ENCODE data around the gene AFAP1L2. TPM values are rescaled to one million over a fixed set of nuclear protein-coding genes. Genes with fewer than 3 reads are reported as not detected.
A peak's percentile ranks its signal among the peaks of the same experiment; 100 is the strongest.

Gene AFAP1L2
- total and polyA plus RNA-seq, 12 donors, result 2.9 to 5.0 (median 4.3) TPM

- Histone ChIP-seq H3K27me3 (peaks cover 0 to 61% (median 8%) of the 10 kb centered on the region in 7 donors), H3K4me3 (peak overlapping the region in 4 of 10 donors; percentile 68 to 70 (median 68)), H3K9me3 (no peaks in the 10 kb centered on the region), H3K36me3 (no peaks in the 10 kb centered on the region), H3K27ac (peak overlapping the region in 8 of 10 donors; percentile 7 to 82 (median 64)), H3K4me1 (peaks cover 2 to 76% (median 54%) of the 10 kb centered on the region in 9 donors)
- DNase-seq, result no peak
- ATAC-seq, result no peak
- 69 to 80% methylated on average over 2 of the region's 2 CpGs for WGBS, 2 donors
- TF ChIP-seq CTCF (IDR thresholded peaks at IDR 0.05), result no peak
- intact Hi-C loops (cut with DNase I), result loop anchor here in 4 of 10 donors (5.0 kb wide), 2 partner anchors 70 to 100 kb away; no protein-coding TSS in a partner anchor
These were observed 2.1 kb downstream of the AFAP1L2 start for GRCh38 chr10:114402233-114402632.

- H3K27ac ChIP-seq, result peak overlapping the region in 6 of 10 donors; percentile 26 to 82 (median 48)
- intact Hi-C loops (cut with DNase I), result loop anchor here in 4 of 10 donors (5.0 kb wide), 2 partner anchors 69 to 99 kb away; no protein-coding TSS in a partner anchor
- DNase-seq (peak; percentile 55 to 73), ATAC-seq (peak in 7 of 8 donors; percentile 51 to 75 (median 53))
- H3K4me3 ChIP-seq, result no peak overlapping the region
- H3K9me3 ChIP-seq, result no peaks in the 10 kb centered on the region
- 70 to 74% methylated on average over 7 of the region's 7 CpGs for WGBS, 2 donors
- H3K36me3 ChIP-seq, result no peaks in the 10 kb centered on the region
- H3K27me3 ChIP-seq, result peaks cover 0 to 61% (median 8%) of the 10 kb centered on the region in 7 donors
- H3K4me1 ChIP-seq, result peaks cover 2 to 86% (median 54%) of the 10 kb centered on the region in 9 donors
- no peak for TF ChIP-seq CTCF (IDR thresholded peaks at IDR 0.05)
These were observed 3.0 kb downstream of the AFAP1L2 start for GRCh38 chr10:114401195-114401791.

GRCh38 chr10:114400091-114400490 is 4.2 kb downstream of the AFAP1L2 start:
- peaks cover 0 to 54% (median 8%) of the 10 kb centered on the region in 7 donors for H3K27me3 ChIP-seq
- no peaks in the 10 kb centered on the region for H3K36me3 ChIP-seq
- peaks cover 2 to 86% (median 54%) of the 10 kb centered on the region in 9 donors for H3K4me1 ChIP-seq
- peak overlapping the region in 7 of 10 donors; percentile 12 to 44 (median 33) for H3K27ac ChIP-seq
- TF ChIP-seq CTCF (IDR thresholded peaks at IDR 0.05), result no peak
- 34 to 48% methylated on average over 3 of the region's 3 CpGs for WGBS, 2 donors
- no peaks in the 10 kb centered on the region for H3K9me3 ChIP-seq
- no peak for DNase-seq
- ATAC-seq, result peak in 1 of 8 donors; percentile 4
- no peak overlapping the region for H3K4me3 ChIP-seq
- intact Hi-C loops (cut with DNase I), result loop anchor here in 4 of 10 donors (5.0 kb wide), 2 partner anchors 68 to 98 kb away; no protein-coding TSS in a partner anchor

GRCh38 chr10:114399576-114399975 is 4.7 kb downstream of the AFAP1L2 start:
- no peak for TF ChIP-seq CTCF (IDR thresholded peaks at IDR 0.05)
- Histone ChIP-seq H3K36me3 (no peaks in the 10 kb centered on the region), H3K27me3 (peaks cover 0 to 50% (median 8%) of the 10 kb centered on the region in 7 donors), H3K27ac (peak overlapping the region in 5 of 10 donors; percentile 20 to 44 (median 34)), H3K4me3 (no peak overlapping the region), H3K9me3 (no peaks in the 10 kb centered on the region), H3K4me1 (peaks cover 0 to 81% (median 53%) of the 10 kb centered on the region in 9 donors)
- WGBS, 2 donors, result 68 to 70% methylated on average over 6 of the region's 6 CpGs
- DNase-seq, result no peak
- ATAC-seq, result no peak
- intact Hi-C loops (cut with DNase I), result loop anchor here in 1 of 10 donors (10.0 kb wide), 1 partner anchor 55 kb away; no protein-coding TSS in a partner anchor

Data from heart right ventricle (tissue), 16 donors.